DOHH2 (cell line): ENCODE measurements around the gene CENPI.

Experiments used
- H3F3A ChIP-seq: fragments of 200-600 bp; sonication (generic), shearing (Covaris generic); 2 replicates; pipeline ENCODE4 v1.6.0; 2016; ENCODE audit warnings: antibody characterized with exemption, mild to moderate bottlenecking; ENCODE audit not compliant: control insufficient read depth, insufficient read depth
- H3K27ac ChIP-seq: fragments of 200-600 bp; sonication (generic); 2 replicates; pipeline ENCODE4 v1.5.1; 2014; ENCODE audit warnings: low read depth, mild to moderate bottlenecking, low read length, moderate library complexity
- H3K27me3 ChIP-seq: fragments of 200-600 bp; sonication (generic); 2 replicates; pipeline ENCODE4 v1.6.1; 2014; ENCODE audit warnings: mild to moderate bottlenecking, low read length, mixed read lengths; ENCODE audit not compliant: control insufficient read depth
- H3K36me3 ChIP-seq: fragments of 200-600 bp; sonication (generic); 2 replicates; pipeline ENCODE4 v1.6.1; 2014; ENCODE audit warnings: mild to moderate bottlenecking, low read length, moderate library complexity, mixed read lengths; ENCODE audit not compliant: control insufficient read depth
- H3K4me1 ChIP-seq: fragments of 200-600 bp; sonication (generic); 2 replicates; pipeline ENCODE4 v1.6.1; 2014; ENCODE audit warnings: mild to moderate bottlenecking, low read length, mixed read lengths; ENCODE audit not compliant: control insufficient read depth
- H3K4me2 ChIP-seq: fragments of 200-600 bp; sonication (generic); 2 replicates; pipeline ENCODE4 v1.6.0; 2014; ENCODE audit warnings: mild to moderate bottlenecking, low read length, moderate library complexity
- H3K4me3 ChIP-seq: fragments of 200-600 bp; sonication (generic); 2 replicates; pipeline ENCODE4 v1.5.1; 2014; ENCODE audit warnings: mild to moderate bottlenecking, low read length, mixed read lengths
- H3K79me2 ChIP-seq: fragments of 200-600 bp; sonication (generic); 2 replicates; pipeline ENCODE4 v1.6.1; 2014; ENCODE audit warnings: mild to moderate bottlenecking, low read length, mixed read lengths; ENCODE audit not compliant: control insufficient read depth
- H3K9me2 ChIP-seq: fragments of 200-600 bp; sonication (generic); replicated peaks from 2 replicates; pipeline ENCODE4 v1.6.1; 2014; ENCODE audit warnings: mild to moderate bottlenecking, low read length, mixed read lengths; ENCODE audit not compliant: control insufficient read depth
- H3K9me3 ChIP-seq: fragments of 200-600 bp; sonication (generic); 2 replicates; pipeline ENCODE4 v1.6.1; 2014; ENCODE audit warnings: antibody characterized with exemption, low read length, mixed read lengths; ENCODE audit not compliant: control insufficient read depth, insufficient read depth
- H4K20me1 ChIP-seq: fragments of 200-600 bp; sonication (generic); 2 replicates; pipeline ENCODE4 v1.6.0; 2014; ENCODE audit warnings: low read depth, mild to moderate bottlenecking, antibody characterized with exemption, low read length, moderate library complexity; ENCODE audit not compliant: control insufficient read depth, insufficient read depth
- EZH2phosphoT487 ChIP-seq: fragments of 200-600 bp; sonication (generic); IDR thresholded peaks from 2 replicates; pipeline ENCODE4 v1.6.1; 2017; ENCODE audit warnings: borderline replicate concordance, mild to moderate bottlenecking, antibody characterized with exemption, low read length, moderate library complexity, mixed read lengths
- TF ChIP-seq, protein P1 (sequence below): fragments of 200-600 bp; sonication (generic); IDR thresholded peaks from one replicate; pipeline ENCODE4 v1.5.1; 2014; ENCODE audit warnings: antibody characterized with exemption, mild to moderate bottlenecking, low read depth, low read length; ENCODE audit not compliant: poor library complexity, severe bottlenecking

The CENPI gene

DNA sequence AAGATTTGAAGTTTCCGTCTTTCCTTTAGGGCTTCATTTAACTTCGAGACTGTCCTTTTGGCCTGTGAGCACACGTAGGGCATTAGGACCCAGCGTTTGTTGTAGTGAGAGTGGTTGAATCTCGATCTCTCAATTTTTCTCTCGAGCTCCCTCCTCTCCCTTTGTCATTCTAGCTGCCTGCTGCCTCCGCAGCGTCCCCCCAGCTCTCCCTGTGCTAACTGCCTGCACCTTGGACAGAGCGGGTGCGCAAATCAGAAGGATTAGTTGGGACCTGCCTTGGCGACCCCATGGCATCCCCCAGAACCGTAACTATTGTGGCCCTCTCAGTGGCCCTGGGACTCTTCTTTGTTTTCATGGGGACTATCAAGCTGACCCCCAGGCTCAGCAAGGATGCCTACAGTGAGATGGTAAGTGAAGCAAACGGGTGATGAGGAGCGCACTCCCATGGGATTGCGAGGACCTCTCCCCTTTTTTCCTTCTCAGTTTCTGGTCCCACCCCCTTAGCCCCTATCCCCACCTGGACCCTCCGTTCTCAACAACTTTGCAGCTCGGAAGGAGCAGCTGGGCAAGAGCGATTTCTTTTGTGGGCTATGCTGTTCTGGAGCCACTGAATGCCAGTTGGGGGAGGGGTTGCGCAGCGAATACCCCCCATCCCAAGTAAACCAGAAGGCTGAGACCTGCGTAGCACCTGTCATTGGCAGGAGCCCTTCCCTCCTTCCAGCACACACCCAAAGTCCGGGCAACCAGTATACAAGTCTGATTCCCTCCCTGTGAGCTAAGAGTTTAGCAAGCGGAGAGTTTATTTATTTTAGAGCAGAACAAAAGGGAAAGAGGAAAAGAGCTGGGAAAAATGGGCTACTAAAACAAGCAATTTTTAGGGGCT lies 19.0 kb upstream of the CENPI start, which contains the start of gene TMEM35A:
TMEM35A (plus strand) TSS at position 164 of the 883 bp plus-strand sequence; CDS start at position 288, 124 bp downstream.
- TF ChIP-seq EZH2phosphoT487, result no peak
- TF ChIP-seq, protein P1, sequence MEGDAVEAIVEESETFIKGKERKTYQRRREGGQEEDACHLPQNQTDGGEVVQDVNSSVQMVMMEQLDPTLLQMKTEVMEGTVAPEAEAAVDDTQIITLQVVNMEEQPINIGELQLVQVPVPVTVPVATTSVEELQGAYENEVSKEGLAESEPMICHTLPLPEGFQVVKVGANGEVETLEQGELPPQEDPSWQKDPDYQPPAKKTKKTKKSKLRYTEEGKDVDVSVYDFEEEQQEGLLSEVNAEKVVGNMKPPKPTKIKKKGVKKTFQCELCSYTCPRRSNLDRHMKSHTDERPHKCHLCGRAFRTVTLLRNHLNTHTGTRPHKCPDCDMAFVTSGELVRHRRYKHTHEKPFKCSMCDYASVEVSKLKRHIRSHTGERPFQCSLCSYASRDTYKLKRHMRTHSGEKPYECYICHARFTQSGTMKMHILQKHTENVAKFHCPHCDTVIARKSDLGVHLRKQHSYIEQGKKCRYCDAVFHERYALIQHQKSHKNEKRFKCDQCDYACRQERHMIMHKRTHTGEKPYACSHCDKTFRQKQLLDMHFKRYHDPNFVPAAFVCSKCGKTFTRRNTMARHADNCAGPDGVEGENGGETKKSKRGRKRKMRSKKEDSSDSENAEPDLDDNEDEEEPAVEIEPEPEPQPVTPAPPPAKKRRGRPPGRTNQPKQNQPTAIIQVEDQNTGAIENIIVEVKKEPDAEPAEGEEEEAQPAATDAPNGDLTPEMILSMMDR, result no peak
- no peaks in the 10 kb centered on the region for H3F3A ChIP-seq
- no peaks in the 10 kb centered on the region for H3K79me2 ChIP-seq
- no peaks in the 10 kb centered on the region for H4K20me1 ChIP-seq
- H3K9me3 ChIP-seq, result no peaks in the 10 kb centered on the region
- H3K4me1 ChIP-seq, result no peaks in the 10 kb centered on the region
- H3K9me2 ChIP-seq, result no peaks in the 10 kb centered on the region
- H3K36me3 ChIP-seq, result no peaks in the 10 kb centered on the region
- H3K27me3 ChIP-seq, result peaks cover 5% of the 10 kb centered on the region; the same call in 1 of the 2 replicates
- no peak within 1 kb of the TSS for H3K4me3 ChIP-seq
- H3K4me2 ChIP-seq, result no peak within 1 kb of the TSS
- no peak within 1 kb of the TSS for H3K27ac ChIP-seq

- H3K27me3 ChIP-seq, result peaks cover 5% of the 10 kb centered on the region; the same call in 1 of the 2 replicates
- H3K36me3 ChIP-seq, result no peaks in the 10 kb centered on the region
- no peak overlapping the region for H3K4me3 ChIP-seq
- H3K9me3 ChIP-seq, result no peaks in the 10 kb centered on the region
- no peaks in the 10 kb centered on the region for H3K79me2 ChIP-seq
- no peaks in the 10 kb centered on the region for H3F3A ChIP-seq
- H3K9me2 ChIP-seq, result no peaks in the 10 kb centered on the region
- no peak overlapping the region for H3K27ac ChIP-seq
- TF ChIP-seq EZH2phosphoT487, result no peak
- TF ChIP-seq, protein P1, result no peak
- no peaks in the 10 kb centered on the region for H3K4me1 ChIP-seq
- H4K20me1 ChIP-seq, result no peaks in the 10 kb centered on the region
- H3K4me2 ChIP-seq, result no peak overlapping the region
These were observed 18.2 kb upstream of the CENPI start for GRCh38 chrX:101079736-101080270.

DNA sequence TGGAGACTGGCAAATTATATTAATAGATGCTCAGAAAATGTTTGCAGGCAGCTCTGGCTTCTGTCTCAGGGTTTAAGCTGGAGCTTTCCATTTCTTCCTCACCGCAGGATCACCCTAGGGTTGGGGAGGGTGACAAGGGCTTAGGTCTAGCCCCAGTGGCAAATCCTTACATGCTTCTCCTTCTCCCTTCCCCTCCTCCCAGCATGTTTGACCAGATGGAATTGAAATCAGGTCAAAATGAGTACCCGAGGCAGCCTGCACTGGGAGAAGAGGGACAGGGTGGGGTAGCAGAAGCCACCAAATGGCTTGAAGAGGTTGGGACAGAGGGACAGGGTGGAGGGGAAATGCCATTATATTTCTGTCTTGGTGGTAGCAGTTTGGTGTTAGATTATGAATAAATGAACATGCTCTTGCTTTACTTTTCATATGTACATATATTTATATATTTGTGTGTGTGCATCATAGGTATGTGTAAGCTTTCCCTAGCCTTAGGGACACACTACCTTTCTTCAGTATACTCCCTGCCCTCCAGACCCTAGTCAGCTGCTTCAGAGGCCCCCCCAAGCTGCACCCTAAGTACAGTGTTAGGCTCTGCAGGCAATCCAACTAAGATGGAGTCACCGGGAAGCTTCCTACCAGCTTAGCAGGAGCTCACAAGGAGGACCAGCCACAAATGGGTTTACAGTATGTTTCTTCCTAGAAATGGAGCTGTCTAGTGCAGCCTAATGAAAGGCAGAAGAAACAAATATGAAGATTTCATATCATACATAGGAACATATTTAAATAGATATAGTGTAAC lies 17.5 kb upstream of the CENPI start:
- no peaks in the 10 kb centered on the region for H3K36me3 ChIP-seq
- H3K27ac ChIP-seq, result no peak overlapping the region
- no peaks in the 10 kb centered on the region for H3K79me2 ChIP-seq
- no peak overlapping the region for H3K4me3 ChIP-seq
- H3K9me2 ChIP-seq, result no peaks in the 10 kb centered on the region
- no peaks in the 10 kb centered on the region for H3F3A ChIP-seq
- H3K9me3 ChIP-seq, result no peaks in the 10 kb centered on the region
- H3K4me1 ChIP-seq, result no peaks in the 10 kb centered on the region
- peaks cover 5% of the 10 kb centered on the region; the same call in 1 of the 2 replicates for H3K27me3 ChIP-seq
- no peaks in the 10 kb centered on the region for H4K20me1 ChIP-seq
- TF ChIP-seq, protein P1, result no peak
- TF ChIP-seq EZH2phosphoT487, result no peak
- no peak overlapping the region for H3K4me2 ChIP-seq
